NCI-H1105 (cell line): ENCODE data around the gene ZNF341.
A peak's percentile ranks its signal among the peaks of the same experiment; 100 is the strongest.
"Not testable (repeated sequence)": the region's sequence is repeated elsewhere in the genome, so short reads cannot be mapped to it uniquely, and the experiment has no call there.

Experiments
- DNase-seq: peaks from one replicate; lab custom pipeline; 2025; lab: John Stamatoyannopoulos, UW

ZNF341 gene

DNA sequence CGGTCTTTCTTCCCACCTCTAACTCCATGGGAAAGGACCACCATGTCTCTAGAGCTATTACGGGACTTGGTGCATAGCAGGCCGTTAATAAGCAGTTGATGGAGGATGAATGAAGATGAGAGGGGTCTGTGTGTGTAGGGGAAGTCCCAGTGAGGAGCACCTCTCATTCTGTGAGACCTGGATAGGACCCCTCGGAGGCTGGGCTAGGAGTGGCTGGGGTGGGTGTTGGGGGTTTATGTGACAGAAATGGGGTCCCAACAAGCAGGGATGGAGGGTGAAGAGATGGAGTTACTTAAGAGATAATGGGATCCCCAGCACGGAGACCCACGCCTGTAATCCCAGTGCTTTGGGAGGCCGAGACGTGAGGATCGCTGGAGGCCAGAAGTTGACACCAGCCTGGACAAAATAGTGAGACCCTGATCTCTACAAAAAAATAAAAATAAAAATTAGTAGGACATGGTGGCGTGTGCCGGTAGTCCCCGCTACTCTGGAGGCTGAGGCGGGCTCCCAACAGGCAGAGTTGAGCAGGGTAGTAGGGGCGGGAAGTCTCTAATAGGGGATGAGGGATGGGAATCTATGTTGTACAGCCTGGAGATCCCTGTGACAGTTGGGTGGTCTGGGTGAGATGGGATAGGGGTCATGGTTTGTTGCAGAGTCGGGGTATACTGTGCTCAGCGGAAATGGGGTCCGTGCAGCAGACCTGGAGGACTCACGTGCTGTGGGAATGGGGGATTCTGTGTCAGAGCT lies 677 bp upstream of the ZNF341 start:
- no peak for DNase-seq

DNA sequence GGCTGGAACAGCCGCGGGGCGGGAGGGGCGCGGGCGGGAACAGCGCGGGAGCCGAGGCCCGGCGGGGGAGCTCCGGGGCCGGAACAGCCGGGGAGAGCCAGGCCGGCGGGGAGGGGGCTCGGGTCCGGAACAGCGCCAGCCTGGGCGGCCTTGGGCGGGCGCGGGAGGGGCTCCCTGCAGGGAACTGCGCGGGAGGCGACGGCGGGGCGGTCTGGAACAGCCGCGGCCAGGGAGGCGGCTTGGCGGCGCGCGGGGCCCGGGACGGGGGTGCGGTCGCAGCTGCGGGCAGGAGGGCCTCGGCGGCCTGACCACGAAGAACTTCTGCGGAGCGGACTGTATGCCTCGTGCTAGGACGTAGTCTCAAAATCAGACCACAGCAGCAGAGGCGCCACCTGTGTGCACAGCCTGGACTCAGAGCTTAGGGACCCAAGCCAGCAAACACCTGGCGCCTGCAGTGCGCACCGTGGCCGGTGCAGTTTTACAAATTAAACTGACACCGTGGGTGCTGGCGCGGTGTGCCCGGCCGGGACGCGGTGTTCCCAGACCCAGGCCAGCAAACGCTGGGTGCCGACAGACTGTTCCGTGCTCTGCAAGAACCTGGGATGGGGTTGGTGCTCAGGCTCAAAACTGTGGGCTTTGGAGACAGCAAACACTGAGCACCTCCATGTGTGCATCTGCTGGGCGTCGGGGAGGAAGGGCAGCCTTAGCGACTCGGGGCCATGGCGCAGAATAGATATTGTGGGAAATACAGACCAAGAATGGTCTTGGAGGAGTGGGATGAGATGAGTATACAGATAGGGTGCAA lies 572 bp downstream of the ZNF341 start:
- peak; percentile 95 for DNase-seq

GRCh38 chr20:33733654-33734576 lies 2.1 kb downstream of the ZNF341 start:
- no peak for DNase-seq

- no peak for DNase-seq
Measured at GRCh38 chr20:33736962-33737361, 5.2 kb downstream of the ZNF341 start.

GRCh38 chr20:33739493-33739892 lies 7.7 kb downstream of the ZNF341 start:
- DNase-seq, result no peak

- no peak for DNase-seq
Measured at GRCh38 chr20:33740189-33740588, 8.4 kb downstream of the ZNF341 start.

- DNase-seq, result no peak
Measured at GRCh38 chr20:33744181-33744580, 12.4 kb downstream of the ZNF341 start.

GRCh38 chr20:33744773-33745385 lies 13.1 kb downstream of the ZNF341 start:
- DNase-seq, result no peak

DNA sequence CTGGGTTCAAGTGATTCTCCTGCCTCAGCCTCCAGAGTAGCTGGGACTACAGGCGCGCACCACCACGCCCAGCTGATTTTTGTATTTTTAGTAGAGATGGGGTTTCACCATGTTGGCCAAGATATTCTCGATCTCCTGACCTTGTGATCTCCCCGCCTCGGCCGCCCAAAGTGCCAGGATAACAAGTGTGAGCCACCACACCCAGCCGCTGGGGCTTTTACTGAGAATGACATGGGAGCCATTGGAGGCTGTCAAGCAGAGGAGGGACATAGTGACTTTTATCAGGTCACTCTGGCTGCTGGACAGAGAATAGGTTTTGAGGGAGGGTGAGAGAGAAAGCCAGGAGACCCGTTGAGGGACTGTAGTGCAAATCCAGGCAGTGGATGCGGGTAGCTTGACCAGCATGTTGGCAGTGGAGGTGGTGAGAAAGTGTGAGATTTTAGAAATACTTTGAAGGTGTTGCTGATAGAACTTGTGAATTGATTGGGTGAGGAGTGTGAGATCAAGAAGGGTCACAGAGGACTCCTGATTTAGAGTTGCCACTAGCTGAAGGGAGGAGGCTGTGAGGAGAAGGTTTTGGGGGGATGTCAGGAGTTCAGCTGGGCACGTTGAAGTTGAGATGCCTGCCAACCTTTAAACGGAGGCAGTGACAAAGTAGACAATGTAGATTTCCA lies 14.7 kb downstream of the ZNF341 start:
- no peak for DNase-seq

GRCh38 chr20:33751775-33752174 lies 20.0 kb downstream of the ZNF341 start:
- DNase-seq, result no peak

GRCh38 chr20:33753143-33753542 lies 21.3 kb downstream of the ZNF341 start:
- DNase-seq, result no peak

DNA sequence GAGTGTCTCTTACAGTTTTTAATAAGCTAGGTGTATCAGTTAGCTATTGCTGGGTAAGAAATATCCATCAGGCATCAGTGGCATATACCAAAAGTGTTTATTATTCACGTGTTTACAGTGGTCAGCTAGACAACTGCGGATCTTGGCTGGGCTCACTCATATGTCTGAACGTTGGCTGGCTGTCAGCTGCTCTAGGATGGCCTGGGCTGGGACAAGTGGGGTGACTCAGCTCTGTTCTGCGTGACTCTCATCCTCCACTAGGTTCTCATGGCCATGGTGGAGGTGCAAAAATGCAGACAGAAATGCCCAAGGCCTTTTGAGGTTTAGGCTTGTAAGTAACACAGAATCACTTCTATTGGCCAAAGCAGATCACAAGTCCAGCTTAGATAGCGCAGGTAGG lies 22.0 kb downstream of the ZNF341 start:
- DNase-seq, result no peak

DNA sequence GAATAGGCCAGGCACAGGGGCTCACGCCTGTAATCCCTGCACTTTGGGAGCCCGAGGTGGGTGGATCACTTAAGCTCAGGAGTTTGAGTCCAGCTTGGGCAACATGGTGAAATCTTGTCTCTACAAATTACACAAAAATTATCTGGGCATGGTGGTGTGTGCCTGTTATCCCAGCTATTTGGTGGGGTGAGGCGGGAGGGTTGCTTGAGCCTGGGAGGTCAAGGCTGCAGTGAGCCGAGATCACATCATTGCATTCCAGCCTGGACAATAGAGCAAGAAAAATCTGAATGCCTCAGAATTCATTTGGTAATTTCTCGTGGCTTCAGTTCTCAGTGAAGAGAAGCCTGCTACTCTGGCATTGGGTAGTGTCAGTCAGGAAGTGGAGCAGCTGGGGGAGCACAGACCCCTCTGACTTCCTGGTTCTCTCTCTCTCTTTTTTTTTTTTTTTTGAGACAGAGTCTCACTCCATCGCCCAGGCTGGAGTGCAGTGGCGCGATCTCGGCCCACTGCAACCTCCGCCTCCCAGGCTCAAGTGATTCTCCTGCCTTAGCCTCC lies 24.2 kb downstream of the ZNF341 start:
- DNase-seq, result not testable (repeated sequence)

GRCh38 chr20:33757046-33757445 lies 25.2 kb downstream of the ZNF341 start:
- no peak for DNase-seq

- DNase-seq, result no peak
Measured at GRCh38 chr20:33757458-33757857, 25.7 kb downstream of the ZNF341 start.

- DNase-seq, result no peak
Measured at GRCh38 chr20:33761698-33762250, 30.0 kb downstream of the ZNF341 start.

GRCh38 chr20:33765099-33765498 lies 33.3 kb downstream of the ZNF341 start:
- no peak for DNase-seq

DNA sequence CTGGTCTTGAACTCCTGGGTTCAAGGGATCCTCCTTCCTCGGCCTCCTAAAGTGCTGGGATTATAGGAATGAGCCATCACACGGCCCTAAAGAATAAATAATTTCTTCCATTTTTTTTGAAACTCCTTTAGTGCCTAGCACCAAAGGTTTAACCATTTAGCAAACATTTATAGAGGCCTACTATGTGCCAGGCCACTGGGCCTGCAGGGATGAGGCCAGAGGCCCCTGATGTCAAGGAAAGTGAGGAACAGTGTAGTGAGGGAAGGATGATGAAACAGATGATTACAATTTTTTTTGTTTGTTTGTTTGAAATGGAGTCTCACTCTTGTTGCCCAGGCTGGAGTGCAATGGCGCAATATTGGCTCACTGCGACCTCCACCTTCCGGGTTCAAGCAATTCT lies 33.8 kb downstream of the ZNF341 start:
- no peak for DNase-seq

- DNase-seq, result no peak
Measured at GRCh38 chr20:33766686-33767085, 34.9 kb downstream of the ZNF341 start.

DNA sequence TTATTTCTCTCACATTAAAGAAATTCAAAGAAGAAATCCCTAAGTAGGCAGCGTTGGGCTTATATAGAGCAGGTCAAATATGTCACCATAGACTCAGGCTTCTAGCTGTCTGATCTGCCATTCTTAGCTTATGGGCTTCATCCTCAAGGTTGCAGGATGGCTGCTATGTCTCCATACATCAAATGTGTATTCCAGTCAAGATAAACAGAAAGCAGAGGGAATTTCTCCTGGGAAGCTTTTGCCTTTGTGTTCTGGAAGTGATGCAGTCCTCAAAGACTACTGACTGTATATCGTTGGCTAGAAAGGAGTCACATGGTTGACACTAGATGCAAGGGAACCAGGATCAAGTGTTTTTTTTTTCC lies 36.0 kb downstream of the ZNF341 start:
- DNase-seq, result no peak

- DNase-seq, result no peak
Measured at GRCh38 chr20:33769043-33769442, 37.2 kb downstream of the ZNF341 start.
